Left lung (tissue), 10 donors: ENCODE data around the gene PDSS2. TPM values are rescaled to one million over a fixed set of nuclear protein-coding genes. Genes with fewer than 3 reads are reported as not detected.

ENCODE experiments used
- ATAC-seq: fragments of 200-7000 bp; cut with Tn5 transposase; one replicate; pipeline ENCODE4 v1.9.1; 2020; ENCODE audit warnings: moderate library complexity
- DNase-seq, 4 donors: peaks; one replicate each; pipeline ENCODE4 v3.0.0-alpha.2; 2013 to 2020
- H3K27ac ChIP-seq, 2 donors: fragments of 200-600 bp; sonication (generic) in 1 of 2; one replicate each; pipeline versions ENCODE4 v1.5.0 to v1.8.0; 2020 to 2021
- H3K27me3 ChIP-seq, 2 donors: fragments of 200-600 bp; sonication (generic) in 1 of 2; one replicate each; pipeline versions ENCODE4 v1.5.0 to v1.8.0; 2020 to 2021
- H3K36me3 ChIP-seq, 2 donors: fragments of 200-600 bp; sonication (generic) in 1 of 2; one replicate each; pipeline versions ENCODE4 v1.5.0 to v1.8.0; 2020 to 2021
- H3K4me1 ChIP-seq, 2 donors: fragments of 200-600 bp; one replicate each; pipeline ENCODE4 v1.8.0; 2021
- H3K4me3 ChIP-seq, 2 donors: fragments of 200-600 bp; sonication (generic) in 1 of 2; one replicate each; pipeline versions ENCODE4 v1.5.0 to v1.8.0; 2020 to 2021; ENCODE audit warnings: mild to moderate bottlenecking in 1 of 2
- H3K9me3 ChIP-seq, 2 donors: fragments of 200-600 bp; sonication (generic) in 1 of 2; one replicate each; pipeline versions ENCODE4 v1.5.0 to v1.8.0; 2020 to 2021
- CTCF ChIP-seq, 2 donors: fragments of 200-600 bp; sonication (generic) in 1 of 2; IDR thresholded peaks; one replicate each; pipeline versions ENCODE4 v1.5.0 to v1.8.0; 2021; ENCODE audit warnings: antibody characterized with exemption in 2 of 2
- intact Hi-C, 2 donors: fragments of 100-400 bp; cut with DNase I; formaldehyde crosslinking; loops; one replicate each; pipeline versions ENCODE4 v1.11.2 to v1.14.2; 2022
- polyA plus RNA-seq, 6 donors: library from polyadenylated mRNA; unstranded; fragments of 120-200 nt; gene quantifications; one replicate each; pipeline ENCODE4 v1.2.1, GENCODE V29; 2013; ENCODE audit not compliant: insufficient read length in 6 of 6
- total RNA-seq, 2 donors: library from RNA; stranded (reverse); fragmentation: NEBNext Ultra II Directional; extraction: Animal tissue kit (Norgen Biotek cat#: 25700); gene quantifications; one replicate each; pipeline ENCODE4 v1.2.1, GENCODE V29; 2021
- donor health status: DM: no; HTN: yes; CAD: no.
- donor health status: DM: no; HTN: no; CAD: no.

PDSS2 gene
- total and polyA plus RNA-seq, 8 donors: 13.9 to 20.6 (median 16.4) TPM

- no peak for DNase-seq
- no peaks in the 10 kb centered on the region for H3K4me1 ChIP-seq
- H3K27ac ChIP-seq: no peak overlapping the region
- no peaks in the 10 kb centered on the region for H3K36me3 ChIP-seq
- H3K4me3 ChIP-seq: no peak overlapping the region
- intact Hi-C loops: no loop called here
- ATAC-seq: no peak
- no peak for TF ChIP-seq CTCF (IDR thresholded peaks at IDR 0.05)
- H3K9me3 ChIP-seq: no peaks in the 10 kb centered on the region
- H3K27me3 ChIP-seq: no peaks in the 10 kb centered on the region
Measured at GRCh38 chr6:107230024-107230423, 229.3 kb downstream of the PDSS2 start.

GRCh38 chr6:107228754-107229153 is 230.6 kb downstream of the PDSS2 start:
- H3K36me3 ChIP-seq: no peaks in the 10 kb centered on the region
- no peaks in the 10 kb centered on the region for H3K4me1 ChIP-seq
- H3K9me3 ChIP-seq: no peaks in the 10 kb centered on the region
- H3K27ac ChIP-seq: no peak overlapping the region
- no peak overlapping the region for H3K4me3 ChIP-seq
- ATAC-seq (no peak), DNase-seq (no peak)
- intact Hi-C loops: no loop called here
- H3K27me3 ChIP-seq: no peaks in the 10 kb centered on the region
- TF ChIP-seq CTCF (IDR thresholded peaks at IDR 0.05): no peak

GRCh38 chr6:107221519-107221918 is 237.8 kb downstream of the PDSS2 start:
- no peaks in the 10 kb centered on the region for H3K36me3 ChIP-seq

GRCh38 chr6:107219851-107220250 is 239.5 kb downstream of the PDSS2 start:
- DNase-seq (no peak), ATAC-seq (no peak)
- intact Hi-C loops: no loop called here
- Histone ChIP-seq H3K4me1 (peaks cover 0 to 4% of the 10 kb centered on the region in 2 donors), H3K9me3 (no peaks in the 10 kb centered on the region), H3K27ac (no peak overlapping the region), H3K4me3 (no peak overlapping the region), H3K36me3 (no peaks in the 10 kb centered on the region), H3K27me3 (no peaks in the 10 kb centered on the region)
- no peak for TF ChIP-seq CTCF (IDR thresholded peaks at IDR 0.05)

More at GRCh38 chr6:107221519-107221918, 237.8 kb downstream of the PDSS2 start:
- no peak for ATAC-seq
- TF ChIP-seq CTCF (IDR thresholded peaks at IDR 0.05): no peak
- no peak overlapping the region for H3K4me3 ChIP-seq
- no peaks in the 10 kb centered on the region for H3K27me3 ChIP-seq
- no peaks in the 10 kb centered on the region for H3K9me3 ChIP-seq
- no peak overlapping the region for H3K27ac ChIP-seq
- peaks cover 0 to 2% of the 10 kb centered on the region in 2 donors for H3K4me1 ChIP-seq
- no peak for DNase-seq
- intact Hi-C loops: no loop called here

GRCh38 chr6:107218142-107218541 is 241.2 kb downstream of the PDSS2 start:
- H3K36me3 ChIP-seq: no peaks in the 10 kb centered on the region
- no peak overlapping the region for H3K27ac ChIP-seq
- intact Hi-C loops: no loop called here
- H3K4me1 ChIP-seq: peaks cover 0 to 4% of the 10 kb centered on the region in 2 donors
- no peak overlapping the region for H3K4me3 ChIP-seq
- no peaks in the 10 kb centered on the region for H3K9me3 ChIP-seq
- no peak for TF ChIP-seq CTCF (IDR thresholded peaks at IDR 0.05)
- H3K27me3 ChIP-seq: no peaks in the 10 kb centered on the region
- ATAC-seq (no peak), DNase-seq (no peak)
